NCI-H82 treated with DMSO at 0.1 percent for 48 hours (cell line): ENCODE measurements around the gene ZSCAN22.

ENCODE experiments used
- DNase-seq: peaks from one replicate; lab custom pipeline; 2025; ENCODE audit not compliant: unreplicated experiment; lab: John Stamatoyannopoulos, UW

The ZSCAN22 gene

GRCh38 chr19:58350871-58351557 is 24.2 kb downstream of the ZSCAN22 start:
- no peak for DNase-seq

GRCh38 chr19:58351558-58351878 is 24.7 kb downstream of the ZSCAN22 start:
- no peak for DNase-seq

GRCh38 chr19:58351990-58352755 is 25.4 kb downstream of the ZSCAN22 start:
- no peak for DNase-seq

- no peak for DNase-seq
Measured at GRCh38 chr19:58352760-58353671, 26.2 kb downstream of the ZSCAN22 start, which contains the start of gene A1BG. TSS of gene A1BG (minus strand) at chr19:58353492. CDS start at chr19:58353437, 55 bp downstream.

GRCh38 chr19:58353717-58354477 is 27.1 kb downstream of the ZSCAN22 start:
- DNase-seq = no peak

GRCh38 chr19:58354478-58355030 is 27.8 kb downstream of the ZSCAN22 start:
- DNase-seq = no peak

- no peak for DNase-seq
Measured at GRCh38 chr19:58355215-58355796, 28.5 kb downstream of the ZSCAN22 start.

- no peak for DNase-seq
Measured at GRCh38 chr19:58355908-58356765, 29.3 kb downstream of the ZSCAN22 start.

- no peak for DNase-seq
Measured at GRCh38 chr19:58356766-58357480, 30.1 kb downstream of the ZSCAN22 start.

- DNase-seq = no peak
Measured at GRCh38 chr19:58357481-58358145, 30.8 kb downstream of the ZSCAN22 start.

GRCh38 chr19:58361900-58362271 is 35.1 kb downstream of the ZSCAN22 start:
- DNase-seq = peak; percentile 11

- peak; percentile 79 for DNase-seq
Measured at GRCh38 chr19:58362272-58362994, 35.6 kb downstream of the ZSCAN22 start, which contains the start of gene ZNF497. TSS of gene ZNF497 (minus strand) at chr19:58362751. CDS start at chr19:58357635, 5,116 bp downstream.

- no peak for DNase-seq
Measured at GRCh38 chr19:58364146-58364545, 37.4 kb downstream of the ZSCAN22 start.

GRCh38 chr19:58366585-58367430 is 40.0 kb downstream of the ZSCAN22 start:
- DNase-seq = no peak

- no peak for DNase-seq
Measured at GRCh38 chr19:58367698-58368454, 41.1 kb downstream of the ZSCAN22 start.
